HG02588 (cell line): ENCODE results near the gene DOCK11.
"Not testable (repeated sequence)": the region's sequence is repeated elsewhere in the genome, so short reads cannot be mapped to it uniquely, and the experiment has no call there.

Experiments
- ATAC-seq: cut with Tn5 transposase; IDR thresholded peaks from one replicate; pipeline ENCODE4 v1.9.1; 2021; ENCODE audit warnings: mild to moderate bottlenecking, moderate library complexity; ENCODE audit not compliant: unreplicated experiment

DOCK11 gene

GRCh38 chrX:118727686-118728339, 232.2 kb downstream of the DOCK11 start:
- peak; percentile 15 for ATAC-seq

- no peak for ATAC-seq
These were observed 233.5 kb downstream of the DOCK11 start for GRCh38 chrX:118729042-118729652.

- ATAC-seq, result no peak
These were observed 235.1 kb downstream of the DOCK11 start for GRCh38 chrX:118730500-118731247.

- ATAC-seq, result not testable (repeated sequence)
These were observed 236.9 kb downstream of the DOCK11 start for GRCh38 chrX:118732551-118732950.

- ATAC-seq, result no peak
These were observed 239.3 kb downstream of the DOCK11 start for GRCh38 chrX:118734909-118735308.
